ENCODE results near the gene RGCC.

Gene RGCC

GRCh38 chr13:41454170-41454569 lies 3.2 kb upstream of the RGCC start:
- no peak for DNase-seq

GRCh38 chr13:41455725-41456419 lies 1.5 kb upstream of the RGCC start:
- no peak for DNase-seq

GRCh38 chr13:41457589-41458186 lies 338 bp downstream of the RGCC start:
- no peak for DNase-seq

GRCh38 chr13:41458187-41458760 lies 924 bp downstream of the RGCC start:
- peak; percentile 3 for DNase-seq

- no peak for DNase-seq
These were observed 1.5 kb downstream of the RGCC start for GRCh38 chr13:41458761-41459431.

GRCh38 chr13:41459432-41460073 lies 2.2 kb downstream of the RGCC start:
- no peak for DNase-seq

- no peak for DNase-seq
These were observed 2.7 kb downstream of the RGCC start for GRCh38 chr13:41460074-41460465.

GRCh38 chr13:41460930-41461329 lies 3.6 kb downstream of the RGCC start:
- no peak for DNase-seq

- no peak for DNase-seq
These were observed 4.3 kb downstream of the RGCC start for GRCh38 chr13:41461527-41462139.

GRCh38 chr13:41462427-41462826 lies 5.1 kb downstream of the RGCC start:
- no peak for DNase-seq

GRCh38 chr13:41463838-41464602 lies 6.7 kb downstream of the RGCC start:
- DNase-seq, result no peak

- no peak for DNase-seq
These were observed 8.0 kb downstream of the RGCC start for GRCh38 chr13:41465241-41465847.

- DNase-seq, result no peak
These were observed 8.6 kb downstream of the RGCC start for GRCh38 chr13:41465898-41466320.

GRCh38 chr13:41467425-41467945 lies 10.1 kb downstream of the RGCC start:
- peak; percentile 5 for DNase-seq

GRCh38 chr13:41468631-41469030 lies 11.3 kb downstream of the RGCC start:
- no peak for DNase-seq

- DNase-seq, result no peak
These were observed 12.8 kb downstream of the RGCC start for GRCh38 chr13:41470196-41470595.

GRCh38 chr13:41471785-41472184 lies 14.4 kb downstream of the RGCC start:
- no peak for DNase-seq

GRCh38 chr13:41487222-41487621 lies 29.9 kb downstream of the RGCC start:
- no peak for DNase-seq

- DNase-seq, result no peak
These were observed 30.8 kb downstream of the RGCC start for GRCh38 chr13:41488124-41488523.

- no peak for DNase-seq
These were observed 33.1 kb downstream of the RGCC start for GRCh38 chr13:41490371-41491015.

GRCh38 chr13:41491436-41491835 lies 34.1 kb downstream of the RGCC start:
- DNase-seq, result no peak

Data from NCI-H1105 treated with DMSO at 0.1 percent for 48 hours (cell line).